GM12878 (cell line): ENCODE results near the gene MAPKAPK2.

Experiments
- CHD4 ChIP-seq: fragments of 200-600 bp; sonication (generic); IDR thresholded peaks from 2 replicates; pipeline ENCODE4 v1.6.1; 2016; ENCODE audit warnings: mild to moderate bottlenecking
- EGR1 ChIP-seq, 2 experiments: IDR thresholded peaks; 1 replicate in 1 of 2; 2 replicates in 1 of 2; pipeline ENCODE4 v1.6.1; 2011 to 2012; ENCODE audit warnings: low read depth in 2 of 2, low read length in 2 of 2, borderline replicate concordance in 1 of 2, mild to moderate bottlenecking in 1 of 2, moderate library complexity in 1 of 2
- EZH2 ChIP-seq: IDR thresholded peaks from 2 replicates; pipeline ENCODE4 v1.6.1; 2012; ENCODE audit warnings: low read depth, mild to moderate bottlenecking, control low read depth, inconsistent platforms, low read length, borderline replicate concordance; ENCODE audit not compliant: control insufficient read depth
- GATAD2B ChIP-seq: fragments of 450-650 bp; conservative IDR thresholded peaks from 2 replicates; pipeline ENCODE4 v1.6.1; 2017; ENCODE audit warnings: low read depth, mild to moderate bottlenecking, moderate library complexity
- JUND ChIP-seq: IDR thresholded peaks from 2 replicates; pipeline ENCODE4 v1.6.1; 2012; ENCODE audit warnings: low read depth, mild to moderate bottlenecking, low read length, improper control_type of control experiment, moderate library complexity
- NBN ChIP-seq: fragments of 450-650 bp; IDR thresholded peaks from 2 replicates; pipeline ENCODE4 v1.6.1; 2016
- POLR2AphosphoS2 ChIP-seq: IDR thresholded peaks from 2 replicates; pipeline ENCODE4 v1.6.1; 2011; ENCODE audit warnings: low read depth, mild to moderate bottlenecking, low read length, improper control_type of control experiment, moderate library complexity
- RAD21 ChIP-seq: IDR thresholded peaks from 2 replicates; pipeline ENCODE4 v1.6.1; 2011; ENCODE audit warnings: mild to moderate bottlenecking, low read depth, low read length, moderate library complexity; ENCODE audit not compliant: insufficient read depth
- TCF7 ChIP-seq: IDR thresholded peaks from 2 replicates; pipeline ENCODE4 v1.6.1; 2014; ENCODE audit warnings: antibody characterized with exemption, borderline replicate concordance
- ZZZ3 ChIP-seq: IDR thresholded peaks from 2 replicates; pipeline ENCODE4 v1.6.1; 2011; ENCODE audit warnings: low read depth; ENCODE audit not compliant: control insufficient read depth, insufficient read length
- TF ChIP-seq, protein P1 (sequence below), 3 experiments: IDR thresholded peaks in 2 of 3; conservative IDR thresholded peaks in 1 of 3; 2 replicates each; pipeline ENCODE4 v1.5.1; 2011; ENCODE audit warnings: low read depth in 3 of 3, low read length in 3 of 3, mild to moderate bottlenecking in 3 of 3, control low read depth in 2 of 3, moderate library complexity in 2 of 3, inconsistent platforms in 1 of 3, mixed read lengths in 1 of 3; ENCODE audit not compliant: control insufficient read depth in 2 of 3, insufficient read depth in 1 of 3; ENCODE audit errors: extremely low read depth in 1 of 3
- TF ChIP-seq, protein P2 (sequence below): IDR thresholded peaks from 2 replicates; pipeline ENCODE4 v1.6.1; 2012; ENCODE audit warnings: low read depth, low read length, improper control_type of control experiment
- TF ChIP-seq, protein P3 (sequence below): IDR thresholded peaks from 2 replicates; pipeline ENCODE4 v1.6.1; 2012; ENCODE audit warnings: low read depth, low read length, improper control_type of control experiment

- TF ChIP-seq NBN (peak; percentile 81), ZZZ3 (no peak), EZH2 (no peak), JUND (peak; percentile 90), CHD4 (no peak), RAD21 (no peak), TCF7 (no peak; the same call in 1 of the 2 replicates), GATAD2B (peak; percentile 98; the same call in 1 of the 2 replicates), POLR2AphosphoS2 (no peak), EGR1 (IDR thresholded peaks at IDR 0.05; ENCODE audit: borderline replicate concordance in 1 of 2, low read depth in 2 of 2, low read length in 2 of 2) (0 out of 3 replicates have a peak, but pooled peaks of 1 of the 2 experiments have one; percentile 17)
- TF ChIP-seq, protein P1, sequence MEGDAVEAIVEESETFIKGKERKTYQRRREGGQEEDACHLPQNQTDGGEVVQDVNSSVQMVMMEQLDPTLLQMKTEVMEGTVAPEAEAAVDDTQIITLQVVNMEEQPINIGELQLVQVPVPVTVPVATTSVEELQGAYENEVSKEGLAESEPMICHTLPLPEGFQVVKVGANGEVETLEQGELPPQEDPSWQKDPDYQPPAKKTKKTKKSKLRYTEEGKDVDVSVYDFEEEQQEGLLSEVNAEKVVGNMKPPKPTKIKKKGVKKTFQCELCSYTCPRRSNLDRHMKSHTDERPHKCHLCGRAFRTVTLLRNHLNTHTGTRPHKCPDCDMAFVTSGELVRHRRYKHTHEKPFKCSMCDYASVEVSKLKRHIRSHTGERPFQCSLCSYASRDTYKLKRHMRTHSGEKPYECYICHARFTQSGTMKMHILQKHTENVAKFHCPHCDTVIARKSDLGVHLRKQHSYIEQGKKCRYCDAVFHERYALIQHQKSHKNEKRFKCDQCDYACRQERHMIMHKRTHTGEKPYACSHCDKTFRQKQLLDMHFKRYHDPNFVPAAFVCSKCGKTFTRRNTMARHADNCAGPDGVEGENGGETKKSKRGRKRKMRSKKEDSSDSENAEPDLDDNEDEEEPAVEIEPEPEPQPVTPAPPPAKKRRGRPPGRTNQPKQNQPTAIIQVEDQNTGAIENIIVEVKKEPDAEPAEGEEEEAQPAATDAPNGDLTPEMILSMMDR (IDR thresholded peaks at IDR 0.05 in 2 of 3, conservative IDR thresholded peaks at IDR 0.05 in 1 of 3; ENCODE audit: control insufficient read depth in 2 of 3, extremely low read depth in 1 of 3, insufficient read depth in 1 of 3, low read depth in 3 of 3, low read length in 3 of 3): no peak
- TF ChIP-seq, protein P2, sequence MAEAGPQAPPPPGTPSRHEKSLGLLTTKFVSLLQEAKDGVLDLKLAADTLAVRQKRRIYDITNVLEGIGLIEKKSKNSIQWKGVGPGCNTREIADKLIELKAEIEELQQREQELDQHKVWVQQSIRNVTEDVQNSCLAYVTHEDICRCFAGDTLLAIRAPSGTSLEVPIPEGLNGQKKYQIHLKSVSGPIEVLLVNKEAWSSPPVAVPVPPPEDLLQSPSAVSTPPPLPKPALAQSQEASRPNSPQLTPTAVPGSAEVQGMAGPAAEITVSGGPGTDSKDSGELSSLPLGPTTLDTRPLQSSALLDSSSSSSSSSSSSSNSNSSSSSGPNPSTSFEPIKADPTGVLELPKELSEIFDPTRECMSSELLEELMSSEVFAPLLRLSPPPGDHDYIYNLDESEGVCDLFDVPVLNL: no peak
- TF ChIP-seq, protein P3, sequence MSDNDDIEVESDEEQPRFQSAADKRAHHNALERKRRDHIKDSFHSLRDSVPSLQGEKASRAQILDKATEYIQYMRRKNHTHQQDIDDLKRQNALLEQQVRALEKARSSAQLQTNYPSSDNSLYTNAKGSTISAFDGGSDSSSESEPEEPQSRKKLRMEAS: peak; percentile 78; the same call in 1 of the 2 replicates
These were observed 84.6 kb downstream of the MAPKAPK2 start for GRCh38 chr1:206769304-206769731.
